Measurements from ENCODE around the gene ABTB2. TPM values are rescaled to one million over a fixed set of nuclear protein-coding genes. Genes with fewer than 3 reads are reported as not detected.
A peak's percentile ranks its signal among the peaks of the same experiment; 100 is the strongest.

ABTB2 gene
- total and polyA plus RNA-seq, 10 of the 15 experiments (the other 5 are each of a cell fraction or from before 2014, with no cell fraction given), result 0.13 to 2.1 (median 0.72) TPM

DNA sequence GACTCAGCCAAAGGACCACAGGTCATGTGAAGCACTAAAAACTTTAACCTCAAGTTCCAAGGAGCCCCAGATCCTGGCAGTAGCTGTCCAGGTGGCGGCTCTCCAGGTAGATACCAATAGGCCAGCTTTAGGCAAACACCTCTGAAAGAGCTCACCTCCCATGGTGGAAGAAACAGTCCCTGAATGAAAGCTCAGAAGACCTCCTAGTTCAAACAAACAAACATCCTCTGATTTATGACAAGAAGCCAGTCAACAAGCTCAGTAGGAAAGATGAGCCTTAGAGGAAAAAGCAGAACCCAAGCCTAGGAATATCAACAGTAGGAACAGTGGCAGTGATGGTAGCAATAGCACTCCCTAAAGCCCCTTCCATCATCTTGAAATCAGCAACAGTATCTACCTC lies 17.2 kb downstream of the ABTB2 start:
- Histone ChIP-seq H3K4me2 (ENCODE audit: control insufficient read depth, insufficient read depth) (no peak overlapping the region), H3K4me1 (ENCODE audit: control insufficient read depth, insufficient read depth, low read length) (peaks cover 3% of the 10 kb centered on the region), H3K27me3 (replicated peaks in 1 of 2; ENCODE audit: control insufficient read depth in 2 of 2, insufficient read depth in 2 of 2, low read length in 1 of 2) (no peaks in the 10 kb centered on the region), H3K36me3 (ENCODE audit: control insufficient read depth in 2 of 2, insufficient read depth in 2 of 2, low read length in 1 of 2) (no peaks in the 10 kb centered on the region), H3K4me3 (no peak overlapping the region), H3K27ac (ENCODE audit: control insufficient read depth, insufficient read depth) (no peak overlapping the region), H3K79me2 (ENCODE audit: control insufficient read depth, insufficient read depth, low read length) (no peaks in the 10 kb centered on the region; the same call in 1 of the 2 replicates), H3K9ac (ENCODE audit: control insufficient read depth, insufficient read depth, low read length) (no peak overlapping the region), H3K9me3 (replicated peaks; ENCODE audit: control insufficient read depth, insufficient read depth, low read length) (no peaks in the 10 kb centered on the region), H4K20me1 (ENCODE audit: control insufficient read depth, insufficient read depth) (peaks cover 3% of the 10 kb centered on the region; the same call in 1 of the 2 replicates), H2AFZ (ENCODE audit: control insufficient read depth, low read depth, low read length) (no peak overlapping the region)
- intact Hi-C loops (cut with micrococcal nuclease; ENCODE audit: unreplicated experiment), result no loop called here
- ChIA-PET POLR2A (interaction anchor here (0.8 kb wide), 1 partner anchor 88 kb away, joined by 3 read pairs; no protein-coding TSS in a partner anchor), CTCF (interaction anchor here (0.9 to 3.7 kb wide), 6 partner anchors 14 to 166 kb away, joined by 3 to 12 read pairs (median 4); no protein-coding TSS in a partner anchor), RAD21 (ENCODE audit: unreplicated experiment) (interaction anchor here (0.7 to 1.3 kb wide), 4 partner anchors 10 to 166 kb away, joined by 3 to 6 read pairs (median 4); partner anchors contain the start of gene ABTB2), SMC1A (ENCODE audit: uncharacterized antibody, unreplicated experiment) (interaction anchor here (0.6 to 2.4 kb wide), 14 partner anchors 9 to 655 kb away, joined by 3 to 16 read pairs (median 4); no protein-coding TSS in a partner anchor)
- ATAC-seq, result no peak
- in situ Hi-C loops (cut with MboI), result no loop called here
- DNase-seq (ENCODE audit: low read depth, low spot score), result no peak
- WGBS (ENCODE audit: insufficient coverage, insufficient replicate concordance, low lambda C conversion rate, missing lambda C conversion rate), result 18% methylated on average over 1 of the region's 1 CpG
- no TSS peak for BruUV-seq (replicated peaks)
- no peak for TF ChIP-seq ZBED1 (IDR thresholded peaks at IDR 0.05; ENCODE audit: borderline replicate concordance)
- no peak for FAIRE-seq

DNA sequence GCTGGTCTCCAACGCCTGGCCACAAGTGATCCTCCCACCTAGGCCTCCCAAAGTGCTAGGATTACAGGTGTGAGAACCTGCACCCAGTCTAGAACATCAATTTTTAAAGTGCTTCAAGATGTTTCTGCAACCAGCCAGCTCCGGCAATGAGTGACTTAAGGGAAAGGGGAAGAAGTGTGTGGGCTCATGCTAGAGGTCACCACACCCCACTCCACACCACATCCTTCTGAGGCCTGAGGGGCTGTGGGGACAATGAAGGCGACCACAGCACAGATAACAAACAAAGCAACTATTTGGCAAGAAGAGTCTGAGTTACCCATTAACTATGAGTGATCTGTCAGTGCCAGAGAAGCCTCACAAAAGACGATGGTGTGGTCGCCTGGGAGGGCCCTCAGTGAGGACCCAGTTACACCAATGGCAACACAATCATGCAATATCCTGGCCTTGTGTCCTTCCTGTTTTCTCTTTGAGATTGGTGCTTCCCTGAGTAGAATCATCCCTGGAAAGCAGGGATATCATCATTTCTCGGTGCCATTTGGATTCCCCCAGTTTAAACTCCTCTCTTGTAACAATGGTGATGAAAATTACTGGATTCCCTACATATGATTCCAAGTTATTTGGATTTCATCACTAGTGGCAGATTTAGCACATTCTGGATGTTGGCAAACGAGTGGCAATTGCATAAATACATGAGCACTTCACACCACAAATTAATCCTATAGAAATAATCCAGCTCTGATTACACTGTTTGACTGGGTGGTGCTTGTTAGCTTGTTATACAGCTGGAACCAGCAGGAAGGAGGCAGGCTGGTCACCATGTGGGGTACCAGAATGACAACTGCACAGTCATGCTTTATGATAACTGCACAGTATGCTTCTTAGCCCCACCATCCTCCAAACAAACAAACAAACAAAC lies 18.4 kb downstream of the ABTB2 start:
- ChIA-PET POLR2A (no interaction called here), RAD21 (ENCODE audit: unreplicated experiment) (interaction anchor here (0.6 to 1.3 kb wide), 4 partner anchors 15 to 198 kb away, joined by 3 to 6 read pairs (median 4); partner anchors contain the start of gene ABTB2), SMC1A (ENCODE audit: uncharacterized antibody, unreplicated experiment) (interaction anchor here (0.6 to 2.4 kb wide), 7 partner anchors 12 to 165 kb away, joined by 3 to 16 read pairs (median 6); no protein-coding TSS in a partner anchor), CTCF (interaction anchor here (1.0 to 3.7 kb wide), 4 partner anchors 15 to 165 kb away, joined by 3 to 12 read pairs (median 4); no protein-coding TSS in a partner anchor)
- Histone ChIP-seq H2AFZ (ENCODE audit: control insufficient read depth, low read depth, low read length) (no peak overlapping the region), H3K9ac (ENCODE audit: control insufficient read depth, insufficient read depth, low read length) (no peak overlapping the region), H3K9me3 (replicated peaks; ENCODE audit: control insufficient read depth, insufficient read depth, low read length) (no peaks in the 10 kb centered on the region), H3K79me2 (ENCODE audit: control insufficient read depth, insufficient read depth, low read length) (no peaks in the 10 kb centered on the region; the same call in 1 of the 2 replicates), H3K4me1 (ENCODE audit: control insufficient read depth, insufficient read depth, low read length) (peaks cover 3% of the 10 kb centered on the region), H4K20me1 (ENCODE audit: control insufficient read depth, insufficient read depth) (no peaks in the 10 kb centered on the region), H3K4me2 (ENCODE audit: control insufficient read depth, insufficient read depth) (no peak overlapping the region), H3K27me3 (replicated peaks in 1 of 2; ENCODE audit: control insufficient read depth in 2 of 2, insufficient read depth in 2 of 2, low read length in 1 of 2) (no peaks in the 10 kb centered on the region), H3K4me3 (no peak overlapping the region), H3K36me3 (ENCODE audit: control insufficient read depth in 2 of 2, insufficient read depth in 2 of 2, low read length in 1 of 2) (no peaks in the 10 kb centered on the region), H3K27ac (ENCODE audit: control insufficient read depth, insufficient read depth) (no peak overlapping the region)
- DNase-seq (ENCODE audit: low read depth, low spot score) (peak; percentile 23), ATAC-seq (peak; percentile 94), FAIRE-seq (no peak)
- WGBS (ENCODE audit: insufficient coverage, insufficient replicate concordance, low lambda C conversion rate, missing lambda C conversion rate), result 50% methylated on average over 7 of the region's 7 CpGs
- intact Hi-C loops (cut with micrococcal nuclease; ENCODE audit: unreplicated experiment), result no loop called here
- in situ Hi-C loops (cut with MboI), result no loop called here
- BruUV-seq (replicated peaks), result no TSS peak
- TF ChIP-seq SIN3A (IDR thresholded peaks at IDR 0.05; ENCODE audit: low read depth, low read length) (no peak), BHLHE40 (IDR thresholded peaks at IDR 0.05; ENCODE audit: borderline replicate concordance in 1 of 2, low read depth in 2 of 2, low read length in 1 of 2) (peak in 1 of 2 experiments; percentile 34; a peak in 1 of 4 replicates)
- TF ChIP-seq, protein P1, sequence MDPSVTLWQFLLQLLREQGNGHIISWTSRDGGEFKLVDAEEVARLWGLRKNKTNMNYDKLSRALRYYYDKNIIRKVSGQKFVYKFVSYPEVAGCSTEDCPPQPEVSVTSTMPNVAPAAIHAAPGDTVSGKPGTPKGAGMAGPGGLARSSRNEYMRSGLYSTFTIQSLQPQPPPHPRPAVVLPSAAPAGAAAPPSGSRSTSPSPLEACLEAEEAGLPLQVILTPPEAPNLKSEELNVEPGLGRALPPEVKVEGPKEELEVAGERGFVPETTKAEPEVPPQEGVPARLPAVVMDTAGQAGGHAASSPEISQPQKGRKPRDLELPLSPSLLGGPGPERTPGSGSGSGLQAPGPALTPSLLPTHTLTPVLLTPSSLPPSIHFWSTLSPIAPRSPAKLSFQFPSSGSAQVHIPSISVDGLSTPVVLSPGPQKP (IDR thresholded peaks at IDR 0.05; ENCODE audit: low read depth, low read length), result no peak
- TF ChIP-seq, protein P2, sequence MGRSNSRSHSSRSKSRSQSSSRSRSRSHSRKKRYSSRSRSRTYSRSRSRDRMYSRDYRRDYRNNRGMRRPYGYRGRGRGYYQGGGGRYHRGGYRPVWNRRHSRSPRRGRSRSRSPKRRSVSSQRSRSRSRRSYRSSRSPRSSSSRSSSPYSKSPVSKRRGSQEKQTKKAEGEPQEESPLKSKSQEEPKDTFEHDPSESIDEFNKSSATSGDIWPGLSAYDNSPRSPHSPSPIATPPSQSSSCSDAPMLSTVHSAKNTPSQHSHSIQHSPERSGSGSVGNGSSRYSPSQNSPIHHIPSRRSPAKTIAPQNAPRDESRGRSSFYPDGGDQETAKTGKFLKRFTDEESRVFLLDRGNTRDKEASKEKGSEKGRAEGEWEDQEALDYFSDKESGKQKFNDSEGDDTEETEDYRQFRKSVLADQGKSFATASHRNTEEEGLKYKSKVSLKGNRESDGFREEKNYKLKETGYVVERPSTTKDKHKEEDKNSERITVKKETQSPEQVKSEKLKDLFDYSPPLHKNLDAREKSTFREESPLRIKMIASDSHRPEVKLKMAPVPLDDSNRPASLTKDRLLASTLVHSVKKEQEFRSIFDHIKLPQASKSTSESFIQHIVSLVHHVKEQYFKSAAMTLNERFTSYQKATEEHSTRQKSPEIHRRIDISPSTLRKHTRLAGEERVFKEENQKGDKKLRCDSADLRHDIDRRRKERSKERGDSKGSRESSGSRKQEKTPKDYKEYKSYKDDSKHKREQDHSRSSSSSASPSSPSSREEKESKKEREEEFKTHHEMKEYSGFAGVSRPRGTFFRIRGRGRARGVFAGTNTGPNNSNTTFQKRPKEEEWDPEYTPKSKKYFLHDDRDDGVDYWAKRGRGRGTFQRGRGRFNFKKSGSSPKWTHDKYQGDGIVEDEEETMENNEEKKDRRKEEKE (IDR thresholded peaks at IDR 0.05), result no peak
- TF ChIP-seq, protein P3, sequence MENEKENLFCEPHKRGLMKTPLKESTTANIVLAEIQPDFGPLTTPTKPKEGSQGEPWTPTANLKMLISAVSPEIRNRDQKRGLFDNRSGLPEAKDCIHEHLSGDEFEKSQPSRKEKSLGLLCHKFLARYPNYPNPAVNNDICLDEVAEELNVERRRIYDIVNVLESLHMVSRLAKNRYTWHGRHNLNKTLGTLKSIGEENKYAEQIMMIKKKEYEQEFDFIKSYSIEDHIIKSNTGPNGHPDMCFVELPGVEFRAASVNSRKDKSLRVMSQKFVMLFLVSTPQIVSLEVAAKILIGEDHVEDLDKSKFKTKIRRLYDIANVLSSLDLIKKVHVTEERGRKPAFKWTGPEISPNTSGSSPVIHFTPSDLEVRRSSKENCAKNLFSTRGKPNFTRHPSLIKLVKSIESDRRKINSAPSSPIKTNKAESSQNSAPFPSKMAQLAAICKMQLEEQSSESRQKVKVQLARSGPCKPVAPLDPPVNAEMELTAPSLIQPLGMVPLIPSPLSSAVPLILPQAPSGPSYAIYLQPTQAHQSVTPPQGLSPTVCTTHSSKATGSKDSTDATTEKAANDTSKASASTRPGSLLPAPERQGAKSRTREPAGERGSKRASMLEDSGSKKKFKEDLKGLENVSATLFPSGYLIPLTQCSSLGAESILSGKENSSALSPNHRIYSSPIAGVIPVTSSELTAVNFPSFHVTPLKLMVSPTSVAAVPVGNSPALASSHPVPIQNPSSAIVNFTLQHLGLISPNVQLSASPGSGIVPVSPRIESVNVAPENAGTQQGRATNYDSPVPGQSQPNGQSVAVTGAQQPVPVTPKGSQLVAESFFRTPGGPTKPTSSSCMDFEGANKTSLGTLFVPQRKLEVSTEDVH (IDR thresholded peaks at IDR 0.05; ENCODE audit: low read depth, partially characterized antibody), result no peak
